Measurements from ENCODE around the gene PLSCR3.

Gene PLSCR3

DNA sequence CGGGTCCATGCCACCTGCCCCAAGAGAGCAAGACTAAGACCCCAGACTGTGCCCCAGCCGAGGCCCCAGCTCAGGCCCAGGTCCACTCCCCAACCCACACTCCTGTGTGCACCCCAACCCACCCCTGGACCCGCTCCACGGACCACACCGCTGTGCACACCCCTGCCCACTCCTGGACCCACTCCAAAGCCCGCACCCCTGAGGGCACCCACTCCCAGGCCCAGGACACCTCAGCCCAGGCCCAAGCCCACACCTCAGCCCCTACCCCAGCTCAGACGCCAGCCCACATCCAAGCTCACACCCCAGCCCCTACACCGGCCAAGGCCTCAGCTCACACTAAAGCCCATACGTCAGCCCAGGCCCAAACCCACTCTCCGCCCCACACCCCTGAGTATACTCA is 35.4 kb upstream of the PLSCR3 start:
- H3K4me1 ChIP-seq (ENCODE audit: low read length): no peaks in the 10 kb centered on the region
- H3K36me3 ChIP-seq (replicated peaks; ENCODE audit: low read depth, low read length): no peaks in the 10 kb centered on the region
- no peaks in the 10 kb centered on the region for H3K9me3 ChIP-seq (ENCODE audit: insufficient read depth, low read length)
- H4K20me1 ChIP-seq (ENCODE audit: insufficient read depth, low read length): no peaks in the 10 kb centered on the region
- no peak overlapping the region for H3K4me3 ChIP-seq (ENCODE audit: low read length)
- no peak overlapping the region for H2AFZ ChIP-seq (ENCODE audit: low read depth, low read length)
- H3K27ac ChIP-seq (ENCODE audit: low read length): no peak overlapping the region
- TF ChIP-seq, protein P1, sequence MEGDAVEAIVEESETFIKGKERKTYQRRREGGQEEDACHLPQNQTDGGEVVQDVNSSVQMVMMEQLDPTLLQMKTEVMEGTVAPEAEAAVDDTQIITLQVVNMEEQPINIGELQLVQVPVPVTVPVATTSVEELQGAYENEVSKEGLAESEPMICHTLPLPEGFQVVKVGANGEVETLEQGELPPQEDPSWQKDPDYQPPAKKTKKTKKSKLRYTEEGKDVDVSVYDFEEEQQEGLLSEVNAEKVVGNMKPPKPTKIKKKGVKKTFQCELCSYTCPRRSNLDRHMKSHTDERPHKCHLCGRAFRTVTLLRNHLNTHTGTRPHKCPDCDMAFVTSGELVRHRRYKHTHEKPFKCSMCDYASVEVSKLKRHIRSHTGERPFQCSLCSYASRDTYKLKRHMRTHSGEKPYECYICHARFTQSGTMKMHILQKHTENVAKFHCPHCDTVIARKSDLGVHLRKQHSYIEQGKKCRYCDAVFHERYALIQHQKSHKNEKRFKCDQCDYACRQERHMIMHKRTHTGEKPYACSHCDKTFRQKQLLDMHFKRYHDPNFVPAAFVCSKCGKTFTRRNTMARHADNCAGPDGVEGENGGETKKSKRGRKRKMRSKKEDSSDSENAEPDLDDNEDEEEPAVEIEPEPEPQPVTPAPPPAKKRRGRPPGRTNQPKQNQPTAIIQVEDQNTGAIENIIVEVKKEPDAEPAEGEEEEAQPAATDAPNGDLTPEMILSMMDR (IDR thresholded peaks at IDR 0.05; ENCODE audit: low read depth, low read length): no peak
- TF ChIP-seq EZH2phosphoT487 (IDR thresholded peaks at IDR 0.05; ENCODE audit: low read depth): no peak
- H3K4me2 ChIP-seq (ENCODE audit: low read length): no peak overlapping the region
- H3K27me3 ChIP-seq (ENCODE audit: low read depth, low read length): no peaks in the 10 kb centered on the region
- H3K79me2 ChIP-seq (ENCODE audit: low read length): no peaks in the 10 kb centered on the region
- H3K9ac ChIP-seq (ENCODE audit: low read length): no peak overlapping the region

GRCh38 chr17:7428557-7428956 is 34.2 kb upstream of the PLSCR3 start, which contains the start of gene SPEM3:
TSS of gene SPEM3 (plus strand) at chr17:7428857. CDS start at chr17:7428903, 46 bp downstream.
- TF ChIP-seq EZH2phosphoT487 (IDR thresholded peaks at IDR 0.05; ENCODE audit: low read depth): no peak
- TF ChIP-seq, protein P1 (IDR thresholded peaks at IDR 0.05; ENCODE audit: low read depth, low read length): no peak
- H3K4me2 ChIP-seq (ENCODE audit: low read length): no peak within 1 kb of the TSS

DNA sequence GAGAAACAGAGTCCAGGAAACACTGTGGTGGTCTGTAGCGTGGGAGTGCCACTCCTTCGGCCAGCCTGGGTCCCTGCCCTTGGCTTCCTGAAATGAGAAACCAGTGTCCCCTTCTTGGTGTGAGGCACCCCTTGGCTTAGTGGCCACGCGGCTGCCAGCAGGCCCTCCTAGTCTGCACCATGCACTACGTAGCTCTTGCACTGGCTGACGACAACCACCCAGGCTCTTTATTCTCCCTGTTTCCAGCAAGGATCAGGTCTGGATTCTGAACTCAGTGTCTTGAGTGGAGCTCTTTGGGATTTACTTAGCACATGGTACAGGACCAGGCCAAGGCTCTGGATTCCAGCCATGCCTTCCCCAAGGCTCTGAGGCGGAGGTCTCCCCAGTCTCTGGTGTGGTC is 33.2 kb upstream of the PLSCR3 start:
- Histone ChIP-seq H2AFZ (ENCODE audit: low read depth, low read length) (no peak overlapping the region), H3K9ac (ENCODE audit: low read length) (no peak overlapping the region), H3K27ac (ENCODE audit: low read length) (no peak overlapping the region), H4K20me1 (ENCODE audit: insufficient read depth, low read length) (no peaks in the 10 kb centered on the region), H3K9me3 (ENCODE audit: insufficient read depth, low read length) (no peaks in the 10 kb centered on the region), H3K27me3 (ENCODE audit: low read depth, low read length) (no peaks in the 10 kb centered on the region), H3K36me3 (replicated peaks; ENCODE audit: low read depth, low read length) (no peaks in the 10 kb centered on the region), H3K4me3 (ENCODE audit: low read length) (no peak overlapping the region), H3K79me2 (ENCODE audit: low read length) (no peaks in the 10 kb centered on the region), H3K4me2 (ENCODE audit: low read length) (no peak overlapping the region), H3K4me1 (ENCODE audit: low read length) (no peaks in the 10 kb centered on the region)
- TF ChIP-seq, protein P1 (IDR thresholded peaks at IDR 0.05; ENCODE audit: low read depth, low read length): no peak
- no peak for TF ChIP-seq EZH2phosphoT487 (IDR thresholded peaks at IDR 0.05; ENCODE audit: low read depth)

More at GRCh38 chr17:7428557-7428956, 34.2 kb upstream of the PLSCR3 start, which contains the start of gene SPEM3:
- H3K4me1 ChIP-seq (ENCODE audit: low read length): no peaks in the 10 kb centered on the region
- no peak within 1 kb of the TSS for H3K4me3 ChIP-seq (ENCODE audit: low read length)
- no peak within 1 kb of the TSS for H3K9ac ChIP-seq (ENCODE audit: low read length)
- H2AFZ ChIP-seq (ENCODE audit: low read depth, low read length): no peak within 1 kb of the TSS
- H4K20me1 ChIP-seq (ENCODE audit: insufficient read depth, low read length): no peaks in the 10 kb centered on the region
- H3K79me2 ChIP-seq (ENCODE audit: low read length): no peaks in the 10 kb centered on the region
- no peaks in the 10 kb centered on the region for H3K36me3 ChIP-seq (replicated peaks; ENCODE audit: low read depth, low read length)
- H3K9me3 ChIP-seq (ENCODE audit: insufficient read depth, low read length): no peaks in the 10 kb centered on the region
- H3K27ac ChIP-seq (ENCODE audit: low read length): no peak within 1 kb of the TSS
- H3K27me3 ChIP-seq (ENCODE audit: low read depth, low read length): no peaks in the 10 kb centered on the region

DNA sequence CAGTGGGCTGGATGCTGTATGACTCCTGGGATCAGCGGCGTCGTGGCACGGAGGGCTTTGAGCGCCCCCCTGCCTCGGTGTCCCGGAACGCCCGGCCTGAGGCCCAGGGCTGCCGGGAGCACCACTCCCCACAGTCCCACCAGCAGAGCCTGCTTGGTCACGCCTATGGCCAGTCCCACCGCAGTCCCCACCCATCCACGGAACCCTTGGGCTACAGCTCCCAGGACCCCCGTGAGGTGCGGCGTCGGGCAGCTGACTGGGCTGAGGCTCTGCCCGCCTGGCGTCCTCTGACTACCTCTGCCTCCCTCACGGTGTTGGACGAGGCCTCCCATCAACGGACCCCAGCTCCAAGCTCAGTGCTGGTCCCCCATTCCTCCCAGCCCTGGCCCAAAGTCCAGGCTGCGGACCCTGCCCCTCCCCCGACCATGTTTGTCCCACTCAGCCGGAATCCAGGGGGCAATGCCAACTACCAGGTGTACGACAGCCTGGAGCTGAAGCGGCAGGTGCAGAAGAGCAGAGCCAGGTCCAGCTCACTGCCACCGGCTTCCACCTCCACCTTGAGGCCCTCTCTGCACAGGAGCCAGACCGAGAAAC is 32.7 kb upstream of the PLSCR3 start:
- Histone ChIP-seq H4K20me1 (ENCODE audit: insufficient read depth, low read length) (no peaks in the 10 kb centered on the region), H3K27me3 (ENCODE audit: low read depth, low read length) (no peaks in the 10 kb centered on the region), H2AFZ (ENCODE audit: low read depth, low read length) (no peak overlapping the region), H3K36me3 (replicated peaks; ENCODE audit: low read depth, low read length) (no peaks in the 10 kb centered on the region), H3K9ac (ENCODE audit: low read length) (no peak overlapping the region), H3K4me2 (ENCODE audit: low read length) (no peak overlapping the region), H3K27ac (ENCODE audit: low read length) (no peak overlapping the region), H3K9me3 (ENCODE audit: insufficient read depth, low read length) (no peaks in the 10 kb centered on the region), H3K79me2 (ENCODE audit: low read length) (no peaks in the 10 kb centered on the region), H3K4me1 (ENCODE audit: low read length) (no peaks in the 10 kb centered on the region), H3K4me3 (ENCODE audit: low read length) (no peak overlapping the region)
- TF ChIP-seq, protein P1 (IDR thresholded peaks at IDR 0.05; ENCODE audit: low read depth, low read length): no peak
- TF ChIP-seq EZH2phosphoT487 (IDR thresholded peaks at IDR 0.05; ENCODE audit: low read depth): no peak
